VCaP (cell line): ENCODE measurements around the gene SCAMP2.

Experiments
- H3K27ac ChIP-seq: fragments of 450-650 bp; 2 replicates; pipeline ENCODE4 v1.5.1; 2017
- TF ChIP-seq, protein P1 (sequence below): fragments of 450-650 bp; conservative IDR thresholded peaks from 2 replicates; pipeline ENCODE4 v1.5.1; 2017; ENCODE audit warnings: mild to moderate bottlenecking, moderate library complexity

Gene SCAMP2

DNA sequence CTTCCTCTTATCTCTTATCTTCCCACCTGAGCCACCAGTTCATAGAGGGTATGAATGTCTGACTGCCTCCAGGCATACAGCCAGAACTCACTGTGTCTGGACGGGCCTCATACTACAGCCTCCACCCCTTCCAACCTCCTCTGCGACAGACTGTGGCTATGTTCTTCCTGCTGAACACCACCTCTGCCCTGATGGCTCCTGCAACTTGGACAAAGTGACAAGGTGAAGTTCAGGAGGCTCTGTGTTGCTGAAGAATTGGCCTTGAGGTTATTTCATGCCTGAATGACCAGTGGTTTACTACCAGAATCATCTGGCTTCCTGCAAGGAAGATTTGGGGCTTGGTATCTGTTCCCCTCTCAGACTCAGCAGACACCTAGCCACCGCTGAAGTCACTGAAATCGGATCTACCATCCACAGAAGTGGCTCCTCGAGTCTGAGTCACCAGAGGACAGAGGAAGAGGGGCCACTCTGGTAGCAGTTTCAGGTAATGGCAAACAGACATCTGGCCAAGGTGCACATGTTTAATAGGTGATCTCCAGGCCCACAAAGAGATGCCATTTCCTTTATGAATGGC lies 16.0 kb downstream of the SCAMP2 start:
- TF ChIP-seq, protein P1, sequence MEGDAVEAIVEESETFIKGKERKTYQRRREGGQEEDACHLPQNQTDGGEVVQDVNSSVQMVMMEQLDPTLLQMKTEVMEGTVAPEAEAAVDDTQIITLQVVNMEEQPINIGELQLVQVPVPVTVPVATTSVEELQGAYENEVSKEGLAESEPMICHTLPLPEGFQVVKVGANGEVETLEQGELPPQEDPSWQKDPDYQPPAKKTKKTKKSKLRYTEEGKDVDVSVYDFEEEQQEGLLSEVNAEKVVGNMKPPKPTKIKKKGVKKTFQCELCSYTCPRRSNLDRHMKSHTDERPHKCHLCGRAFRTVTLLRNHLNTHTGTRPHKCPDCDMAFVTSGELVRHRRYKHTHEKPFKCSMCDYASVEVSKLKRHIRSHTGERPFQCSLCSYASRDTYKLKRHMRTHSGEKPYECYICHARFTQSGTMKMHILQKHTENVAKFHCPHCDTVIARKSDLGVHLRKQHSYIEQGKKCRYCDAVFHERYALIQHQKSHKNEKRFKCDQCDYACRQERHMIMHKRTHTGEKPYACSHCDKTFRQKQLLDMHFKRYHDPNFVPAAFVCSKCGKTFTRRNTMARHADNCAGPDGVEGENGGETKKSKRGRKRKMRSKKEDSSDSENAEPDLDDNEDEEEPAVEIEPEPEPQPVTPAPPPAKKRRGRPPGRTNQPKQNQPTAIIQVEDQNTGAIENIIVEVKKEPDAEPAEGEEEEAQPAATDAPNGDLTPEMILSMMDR, result no peak
- peak overlapping the region; percentile 71 for H3K27ac ChIP-seq

DNA sequence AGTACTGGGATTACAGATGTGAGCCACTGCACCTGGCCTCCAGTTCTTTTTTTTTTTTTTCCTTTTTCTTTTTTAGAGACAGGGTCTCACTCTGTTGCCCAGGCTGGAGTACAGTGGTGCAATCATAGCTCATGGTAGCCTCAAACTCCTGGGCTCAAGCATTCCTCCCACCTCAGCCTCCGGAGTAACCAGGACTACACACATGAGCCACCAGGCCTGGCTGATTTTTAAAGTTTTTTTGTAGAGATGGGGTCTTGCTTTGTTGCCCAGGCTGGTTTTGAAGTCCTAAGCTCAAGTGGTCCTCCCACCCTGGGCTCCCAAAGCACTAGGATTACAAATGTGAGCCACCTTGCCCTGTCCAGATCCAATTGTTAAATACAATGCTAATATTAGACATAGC lies 16.6 kb downstream of the SCAMP2 start:
- peak overlapping the region; percentile 71 for H3K27ac ChIP-seq
- TF ChIP-seq, protein P1, result no peak

DNA sequence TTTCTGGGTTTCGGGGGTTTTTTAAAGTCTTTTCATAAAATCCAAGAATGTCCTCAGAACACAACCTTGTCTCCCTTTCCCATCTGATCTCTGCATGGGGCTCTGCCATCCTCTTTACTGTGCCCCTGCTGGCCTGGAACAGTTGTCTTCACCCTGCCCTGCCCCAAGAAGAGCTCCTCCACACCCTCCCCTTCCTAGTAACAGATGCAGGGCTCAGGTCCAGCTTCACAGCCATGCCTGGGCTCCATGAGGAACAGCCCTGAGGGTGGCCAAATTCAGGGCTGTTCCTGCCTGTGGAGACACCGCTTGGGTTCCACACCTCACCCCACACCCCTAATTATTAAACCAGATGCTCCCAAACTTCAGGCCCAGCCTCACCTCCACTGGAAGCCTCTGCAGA lies 17.3 kb downstream of the SCAMP2 start:
- H3K27ac ChIP-seq, result peak overlapping the region; percentile 71; the same call in 1 of the 2 replicates
- TF ChIP-seq, protein P1, result no peak

DNA sequence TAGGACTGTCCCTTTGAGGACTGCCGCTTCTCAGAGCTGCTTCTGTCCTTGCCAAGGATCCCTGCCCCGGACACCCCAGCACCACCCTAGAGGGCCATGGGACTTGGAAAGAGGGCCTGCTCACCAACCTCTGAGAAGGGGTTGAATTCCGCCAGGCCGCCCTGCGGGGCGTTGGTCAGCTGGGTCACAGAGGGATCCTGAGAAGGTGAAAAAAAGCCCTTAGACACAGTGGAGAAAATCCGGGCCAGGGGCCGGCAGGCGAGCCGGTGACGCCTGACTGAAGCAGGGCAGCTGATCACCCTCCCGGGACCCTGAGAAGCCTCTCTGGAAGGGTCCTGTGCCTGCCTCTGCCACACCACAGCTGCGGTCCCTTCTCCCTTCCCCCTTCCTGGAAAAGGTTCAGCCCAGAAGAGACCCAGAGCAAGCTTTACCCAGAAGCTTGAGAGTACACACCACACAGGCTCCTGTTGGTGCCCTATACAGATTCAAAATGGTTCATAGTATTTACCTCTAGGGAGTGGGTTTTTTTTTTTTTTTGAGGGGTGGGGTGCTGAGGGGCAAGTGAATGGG lies 18.6 kb downstream of the SCAMP2 start:
- H3K27ac ChIP-seq, result no peak overlapping the region; the same call in 1 of the 2 replicates
- TF ChIP-seq, protein P1, result no peak

DNA sequence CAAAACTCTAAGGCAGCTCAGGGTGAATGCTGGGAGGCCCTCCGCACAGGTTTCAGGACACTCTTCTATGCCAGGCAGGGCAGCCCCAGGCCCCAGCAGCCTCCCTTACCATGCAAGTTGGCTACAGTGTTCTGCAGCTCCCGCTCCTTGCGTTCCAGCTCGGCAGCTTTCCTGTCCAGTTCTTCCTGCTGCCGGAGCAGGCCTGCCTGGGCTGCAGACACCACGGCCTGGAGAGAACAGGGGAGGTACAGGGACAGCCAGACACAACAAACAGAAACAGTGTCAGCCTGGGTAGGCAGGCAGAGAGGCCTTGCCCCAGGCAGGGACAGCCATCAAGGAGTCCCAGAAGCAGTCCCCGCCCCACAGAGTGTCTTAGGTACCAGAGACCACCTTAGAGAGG lies 21.2 kb downstream of the SCAMP2 start:
- TF ChIP-seq, protein P1, result no peak
- H3K27ac ChIP-seq, result no peak overlapping the region

DNA sequence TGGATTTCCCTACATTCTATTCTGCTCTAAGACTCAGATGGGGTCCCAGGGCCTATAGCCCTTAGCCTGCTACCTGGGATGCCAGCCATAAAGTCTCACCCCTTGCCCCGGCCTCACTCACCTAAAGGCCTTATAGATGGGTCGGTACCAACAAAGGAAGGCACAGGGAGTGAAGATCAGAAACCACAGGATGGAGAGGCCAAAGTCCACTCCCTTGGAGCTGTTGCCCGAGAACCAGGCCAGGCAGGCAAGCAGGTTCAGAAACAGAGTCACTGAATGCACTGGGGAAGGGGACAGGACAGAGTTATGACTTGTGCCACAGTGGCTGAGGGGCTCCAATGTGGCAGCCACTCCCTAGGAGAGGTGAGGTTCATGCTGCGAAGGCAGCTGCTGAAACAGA lies 22.8 kb downstream of the SCAMP2 start:
- TF ChIP-seq, protein P1, result no peak
- peak overlapping the region; percentile 8; the same call in 1 of the 2 replicates for H3K27ac ChIP-seq

DNA sequence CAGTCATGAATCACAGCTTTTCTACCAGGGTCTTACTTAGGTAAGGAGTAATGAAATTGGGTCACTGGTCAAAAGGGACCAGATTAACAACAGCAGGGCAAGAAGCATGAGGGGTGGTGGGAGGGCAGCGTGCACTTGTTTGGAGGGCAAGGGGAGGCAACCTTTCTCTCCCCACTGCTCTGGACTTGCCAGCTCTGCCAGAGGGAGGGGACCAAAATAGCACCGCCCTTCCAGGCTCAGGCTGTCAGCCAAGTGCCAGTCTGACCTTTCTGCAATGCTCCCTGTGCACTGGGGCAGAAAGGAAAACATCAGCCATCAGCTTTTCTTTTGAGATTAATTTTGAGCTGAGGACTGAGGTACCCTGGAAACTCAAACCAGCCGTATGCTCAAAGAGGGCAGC lies 25.7 kb downstream of the SCAMP2 start:
- TF ChIP-seq, protein P1, result no peak
- peak overlapping the region; percentile 73 for H3K27ac ChIP-seq
